GM18868 (cell line): ENCODE results near the gene SEC14L5.

Source experiments
- ATAC-seq: cut with Tn5 transposase; IDR thresholded peaks from one replicate; pipeline ENCODE4 v1.9.1; 2021; ENCODE audit warnings: mild to moderate bottlenecking, moderate library complexity; ENCODE audit not compliant: unreplicated experiment

Gene SEC14L5

DNA sequence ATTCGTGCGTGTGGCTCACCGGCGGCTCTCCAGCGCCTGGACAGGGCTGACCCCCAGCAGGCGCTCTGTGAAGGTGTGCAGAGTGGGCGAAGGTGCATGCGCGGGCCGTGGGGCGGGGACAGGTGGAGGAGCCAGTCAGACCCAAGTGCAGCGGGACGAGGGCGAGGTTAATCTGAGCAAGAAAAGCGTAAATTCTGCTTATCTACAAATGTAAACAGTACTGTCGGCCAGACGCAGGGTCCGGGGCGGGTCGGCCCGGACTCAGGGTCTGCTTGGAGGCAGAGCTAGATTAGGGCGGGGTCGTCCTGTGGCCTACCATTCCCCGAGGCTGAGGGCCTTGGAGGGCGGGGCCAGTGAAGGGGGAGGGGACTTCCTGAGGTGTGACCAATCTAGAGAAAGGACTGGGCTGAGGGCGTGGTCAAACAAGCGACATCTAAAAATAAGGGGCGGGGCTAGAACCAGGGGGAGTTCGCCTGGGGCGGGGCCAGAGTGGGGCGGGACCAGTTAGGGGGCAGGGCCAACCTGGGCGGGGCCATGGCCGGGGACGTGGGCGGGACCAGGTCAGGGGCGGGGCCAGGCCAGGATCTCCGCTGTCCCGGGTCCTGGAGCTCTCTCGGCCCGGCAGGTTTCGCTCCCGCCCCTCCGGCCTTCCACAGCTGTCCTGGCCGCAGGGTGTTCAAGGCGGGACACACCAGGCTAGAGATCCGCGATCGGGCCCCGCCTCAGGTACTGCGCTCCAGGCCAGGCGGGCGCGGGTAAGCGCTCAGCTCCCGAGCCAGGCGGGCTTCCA is at the start of gene SEC14L5:
Gene SEC14L5, plus strand, starts transcription at position 611 of the 790 bp plus-strand sequence. CDS start 994 bp downstream, outside the sequence.
- ATAC-seq: peak; percentile 75

- no peak for ATAC-seq
These were observed 49.2 kb upstream of the SEC14L5 start for GRCh38 chr16:4908854-4909401.

- no peak for ATAC-seq
These were observed 48.3 kb upstream of the SEC14L5 start for GRCh38 chr16:4909825-4910224.

DNA sequence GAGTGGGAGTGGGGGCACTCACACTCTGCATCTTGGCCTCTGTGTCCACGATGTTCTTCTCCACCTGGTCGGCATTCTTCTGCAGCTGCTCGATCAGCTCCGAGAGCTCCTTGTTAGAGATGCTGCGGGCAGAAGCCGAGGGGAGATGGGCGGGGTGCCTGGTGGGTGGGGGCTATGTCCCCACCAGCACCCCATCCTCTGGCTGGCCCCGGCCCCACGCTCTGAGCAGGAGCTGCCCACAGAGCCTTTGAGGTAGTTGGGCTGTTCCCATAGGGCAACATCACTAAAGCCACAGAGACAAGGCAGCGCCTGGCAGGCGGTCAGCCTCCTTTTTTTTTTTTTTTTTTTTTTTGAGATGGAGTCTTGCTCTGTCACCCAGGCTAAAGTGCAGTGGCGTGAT is 47.3 kb upstream of the SEC14L5 start:
- no peak for ATAC-seq

- ATAC-seq: no peak
These were observed 46.2 kb upstream of the SEC14L5 start for GRCh38 chr16:4911970-4912386.

DNA sequence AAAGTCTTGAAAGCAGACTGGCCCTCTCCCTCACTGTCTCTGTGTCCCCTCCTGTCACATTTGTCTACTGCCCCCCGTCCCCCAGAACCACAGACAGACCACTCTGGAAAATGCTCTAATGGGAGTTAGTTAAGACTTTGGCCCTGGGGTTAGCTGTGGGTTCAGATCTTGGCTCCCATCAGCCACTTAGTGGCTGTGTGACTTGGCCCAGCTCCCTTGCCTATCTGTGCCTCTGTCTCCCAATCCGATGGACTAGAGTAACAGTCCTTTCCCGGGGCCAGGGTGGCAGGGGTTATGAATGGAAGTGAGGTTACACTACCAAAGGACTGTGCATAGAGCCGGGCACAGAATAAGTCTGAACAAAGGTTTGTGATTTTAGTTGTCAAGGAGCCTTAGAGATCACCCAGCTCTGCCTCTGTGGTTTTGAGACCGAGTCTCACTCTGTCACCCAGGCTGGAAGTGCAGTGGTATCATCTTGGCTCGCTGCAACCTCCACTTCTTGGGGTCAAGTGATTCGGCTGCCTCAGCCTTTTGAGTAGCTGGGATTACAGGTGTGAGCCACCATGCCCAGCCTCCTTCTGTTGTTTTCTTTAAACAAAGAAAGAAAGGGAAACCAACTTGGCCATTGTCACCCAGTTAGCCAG is 44.9 kb upstream of the SEC14L5 start:
- no peak for ATAC-seq

DNA sequence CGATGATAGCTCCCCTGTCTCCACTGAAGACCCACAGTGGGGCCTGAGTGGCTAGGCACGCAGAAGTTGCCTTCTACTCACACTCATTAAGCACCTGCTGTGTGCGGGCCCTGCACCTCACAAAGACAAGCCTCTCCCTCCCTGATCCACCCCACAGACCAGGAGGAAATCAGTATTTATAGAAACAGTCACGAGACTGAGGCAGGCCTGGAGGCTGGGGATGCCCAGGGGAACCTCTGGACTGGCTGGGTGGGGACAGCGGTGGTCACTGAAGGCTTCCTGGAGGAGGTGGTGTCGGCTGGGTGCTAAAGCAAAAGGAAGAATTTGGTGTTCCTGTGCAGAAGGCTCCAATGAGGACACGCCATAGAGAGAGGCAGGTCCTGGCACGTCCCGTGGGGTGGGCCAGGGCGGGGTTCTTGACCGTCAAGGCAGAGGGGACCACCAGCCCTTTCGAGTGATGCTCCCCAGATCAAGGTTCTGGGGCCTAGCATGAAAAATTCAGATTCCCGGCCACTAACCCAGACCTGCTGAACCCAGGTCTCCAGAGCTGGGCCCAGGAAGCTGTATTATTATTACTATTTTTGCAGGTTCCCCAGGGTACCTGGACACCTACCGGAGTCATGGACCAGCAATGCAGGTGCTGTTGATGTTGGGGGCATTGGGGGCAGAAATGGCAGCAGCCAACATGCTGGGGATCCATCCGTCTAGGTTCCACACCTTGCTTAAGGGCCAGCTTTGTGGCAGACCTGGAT is 44.2 kb upstream of the SEC14L5 start:
- no peak for ATAC-seq

DNA sequence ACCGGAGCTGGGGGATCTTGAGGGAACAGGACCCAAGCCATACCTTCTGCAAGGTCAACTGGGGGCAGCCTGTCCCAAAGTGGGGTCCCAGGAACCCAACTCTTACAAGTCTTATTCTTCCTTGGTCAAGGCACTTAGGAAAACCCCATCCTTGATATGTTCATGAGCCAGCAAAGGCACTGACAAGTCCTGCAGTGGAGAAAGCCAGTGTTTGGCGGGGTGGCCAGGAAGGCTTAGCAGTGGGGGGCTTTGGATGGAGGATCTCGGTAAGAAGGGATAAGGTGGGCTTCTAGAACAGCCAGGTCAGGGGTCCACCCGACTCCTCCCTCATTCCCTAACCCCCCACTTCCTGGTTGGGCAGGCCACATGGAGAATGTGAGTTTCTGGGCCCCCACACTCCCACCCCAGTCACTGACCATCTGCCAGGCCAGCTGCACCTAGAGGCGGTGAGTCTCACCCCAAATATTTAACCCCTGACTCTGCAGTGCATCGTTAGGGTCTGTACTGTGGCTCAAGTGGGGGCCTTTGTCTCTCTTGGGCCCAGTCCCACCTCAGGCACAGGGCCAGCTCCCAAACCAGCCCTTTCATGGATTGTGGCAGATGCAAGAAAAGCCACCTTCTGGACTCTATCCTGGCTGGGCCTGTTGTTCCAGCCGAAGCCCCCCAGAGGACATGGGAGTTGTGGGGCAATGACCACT is 43.5 kb upstream of the SEC14L5 start:
- no peak for ATAC-seq

DNA sequence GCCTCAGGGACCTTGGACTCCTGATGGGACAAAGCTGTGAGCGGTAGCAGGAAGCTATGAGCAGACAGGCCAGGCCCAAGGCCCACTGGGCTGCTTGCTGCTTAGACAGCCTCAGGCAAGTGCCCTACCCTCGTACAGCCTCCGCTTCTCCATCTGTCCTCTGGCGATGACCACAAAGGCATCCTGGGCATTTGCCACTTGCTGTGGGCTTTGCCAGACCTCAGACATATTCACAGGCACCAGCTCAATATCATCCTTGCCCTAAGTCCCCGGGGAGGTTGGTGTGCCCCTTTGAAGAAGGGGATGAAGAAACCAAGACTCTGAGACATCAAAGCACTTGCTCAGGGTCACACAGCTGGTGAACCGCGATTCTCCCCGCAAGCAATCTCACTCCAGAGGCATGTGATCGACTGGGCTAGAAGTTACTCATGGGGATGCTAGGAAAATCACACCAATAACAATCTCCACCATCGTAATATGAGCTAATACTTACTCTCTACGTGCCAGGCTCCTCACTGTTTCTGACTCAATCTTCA is 42.8 kb upstream of the SEC14L5 start:
- ATAC-seq: no peak

DNA sequence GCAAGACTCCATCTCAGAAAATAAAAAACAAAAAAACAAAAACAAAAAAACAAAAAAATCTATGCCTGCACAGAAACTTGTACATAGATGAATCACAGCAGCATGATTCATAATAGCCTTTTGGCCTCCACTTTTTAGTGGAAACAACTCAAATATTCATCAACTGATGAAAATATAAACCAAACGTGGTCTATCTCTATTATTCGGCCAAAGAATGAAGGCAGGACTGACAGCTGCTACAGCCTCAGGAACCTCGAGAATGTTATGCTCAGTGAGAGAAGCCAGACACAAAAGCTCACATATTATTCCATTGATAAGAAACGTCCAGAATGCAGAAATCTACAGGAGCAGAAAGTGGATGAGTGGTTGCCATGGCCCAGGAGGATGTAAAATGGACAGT is 41.0 kb upstream of the SEC14L5 start:
- no peak for ATAC-seq

- ATAC-seq: no peak
These were observed 39.3 kb upstream of the SEC14L5 start for GRCh38 chr16:4918781-4919251.

DNA sequence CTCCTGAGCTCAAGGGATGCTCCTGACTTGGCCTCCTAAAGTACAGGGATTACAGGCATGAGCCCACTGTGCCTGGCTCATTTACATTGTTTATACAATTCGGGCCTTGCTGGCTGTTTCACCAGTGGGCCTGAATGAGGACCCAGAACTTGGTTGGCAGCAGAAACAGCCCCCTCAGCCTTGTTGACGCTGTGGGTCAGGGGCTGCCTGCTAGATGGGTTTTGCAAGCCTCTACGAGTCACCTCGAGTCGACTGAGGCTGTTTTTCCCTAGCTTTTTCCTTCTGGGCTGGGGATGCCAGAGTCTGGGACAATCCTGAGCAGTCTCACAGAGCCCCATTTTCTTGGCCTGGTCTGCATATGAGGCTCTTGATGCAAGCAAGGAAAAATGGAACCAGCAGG is 37.3 kb upstream of the SEC14L5 start:
- ATAC-seq: no peak

- no peak for ATAC-seq
These were observed 35.3 kb upstream of the SEC14L5 start for GRCh38 chr16:4922721-4923342.

- ATAC-seq: no peak
These were observed 34.3 kb upstream of the SEC14L5 start for GRCh38 chr16:4923853-4924252.

DNA sequence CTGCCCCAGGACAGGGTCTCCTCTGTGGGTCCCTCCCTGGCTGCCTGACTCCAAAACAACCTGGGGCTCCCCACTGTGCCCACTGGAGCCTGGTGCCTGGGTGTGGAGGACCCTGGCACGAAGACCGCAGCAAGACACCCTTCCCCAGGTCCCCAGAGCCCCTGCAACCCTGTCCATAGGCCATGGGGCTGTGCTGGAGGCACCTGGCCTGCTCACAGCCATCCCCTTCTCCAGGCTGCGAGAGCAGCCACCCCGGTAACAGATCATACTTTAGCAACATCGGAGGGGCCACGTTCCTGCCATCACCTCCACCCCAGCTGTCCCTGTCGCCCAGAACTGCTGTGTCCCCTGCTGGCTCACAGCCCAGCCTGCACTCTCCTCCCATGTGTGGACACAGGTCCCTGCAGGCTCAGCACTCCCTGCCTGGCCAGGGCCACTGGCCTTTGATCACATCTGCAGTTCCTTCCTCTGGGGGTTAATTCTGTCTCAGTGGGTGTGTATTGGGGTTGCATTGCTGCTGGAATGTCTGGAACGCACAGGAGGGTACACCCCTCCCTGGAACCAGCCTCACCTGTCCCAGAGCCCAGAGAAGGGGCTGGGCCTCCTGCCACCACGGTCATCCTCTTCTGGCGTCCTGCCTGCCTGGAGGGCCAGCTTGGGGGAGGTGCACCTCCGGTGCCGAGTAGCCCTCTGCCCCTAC is 33.4 kb upstream of the SEC14L5 start:
- ATAC-seq: no peak

- no peak for ATAC-seq
These were observed 32.9 kb upstream of the SEC14L5 start for GRCh38 chr16:4925293-4925607.

DNA sequence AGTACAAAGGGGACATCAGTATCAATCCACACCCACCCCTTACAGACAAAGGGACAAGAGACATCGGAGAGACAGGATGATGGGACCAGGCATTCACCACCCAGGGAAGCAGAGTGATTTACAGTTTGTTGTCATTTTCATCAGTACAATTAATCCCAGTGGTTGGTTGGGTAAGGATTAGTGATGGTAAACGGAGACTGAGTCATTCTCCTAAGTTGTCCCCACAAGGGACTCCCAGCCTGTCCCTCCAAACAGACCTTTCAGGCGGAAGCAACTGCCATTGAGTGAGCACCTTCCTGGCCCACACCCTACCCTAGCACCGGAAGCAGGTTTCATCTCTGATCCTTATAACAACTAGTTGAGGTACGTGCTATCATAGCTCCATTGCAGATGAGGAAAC is 32.3 kb upstream of the SEC14L5 start:
- ATAC-seq: no peak

DNA sequence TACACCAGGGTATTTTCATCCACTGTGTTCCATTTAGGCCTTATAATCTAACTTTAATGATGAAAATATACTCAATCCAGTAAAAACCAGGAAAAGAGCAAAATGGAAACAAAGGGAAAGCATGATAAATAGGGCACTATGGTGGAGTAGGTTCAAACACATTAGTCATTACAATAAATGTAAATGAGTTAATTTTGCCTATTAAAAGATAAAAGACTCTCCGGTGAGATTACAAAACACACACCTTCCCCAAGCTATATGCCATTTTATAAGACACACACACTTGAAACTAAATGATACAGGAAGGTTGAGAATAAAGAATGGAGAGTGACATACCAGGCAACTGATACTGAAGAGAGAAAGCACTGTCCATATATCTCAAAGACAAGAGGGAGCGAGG is 31.2 kb upstream of the SEC14L5 start:
- ATAC-seq: no peak

GRCh38 chr16:4927661-4928060 is 30.5 kb upstream of the SEC14L5 start:
- ATAC-seq: no peak

GRCh38 chr16:4928227-4928626 is 29.9 kb upstream of the SEC14L5 start:
- ATAC-seq: no peak
